Keratinocyte (primary cell): ENCODE data around the gene AZIN2. TPM values are rescaled to one million over a fixed set of nuclear protein-coding genes. Genes with fewer than 3 reads are reported as not detected.

Experiments
- DNase-seq: peaks from one replicate; pipeline ENCODE4 v3.0.0-alpha.2; 2011; ENCODE audit warnings: low read depth, missing footprints, low spot score
- FAIRE-seq: peaks from 2 replicates; lab custom pipeline; 2011; peaks lifted over from hg19 to GRCh38; lab: Jason Lieb, UNC
- H2AFZ ChIP-seq: 2 replicates; pipeline ENCODE4 v1.6.0; 2012; ENCODE audit warnings: low read length, control low read depth, inconsistent platforms; ENCODE audit not compliant: control insufficient read depth
- H3K27ac ChIP-seq: 2 replicates; pipeline ENCODE4 v1.5.1; 2011; ENCODE audit warnings: low read length; ENCODE audit not compliant: control insufficient read depth, insufficient read depth
- H3K27me3 ChIP-seq: 3 replicates; pipeline ENCODE4 v1.6.0; 2011; ENCODE audit warnings: low read length; ENCODE audit not compliant: control insufficient read depth, insufficient read depth; ENCODE audit errors: extremely low read depth
- H3K36me3 ChIP-seq, 2 experiments: 2 replicates in 1 of 2; 3 replicates in 1 of 2; pipeline ENCODE4 v1.5.1; 2011; ENCODE audit warnings: low read length in 2 of 2, mild to moderate bottlenecking in 1 of 2; ENCODE audit not compliant: control insufficient read depth in 2 of 2, insufficient read depth in 2 of 2; ENCODE audit errors: extremely low read depth in 1 of 2
- H3K4me1 ChIP-seq: 3 replicates; pipeline ENCODE4 v1.5.1; 2011; ENCODE audit warnings: low read length; ENCODE audit not compliant: control insufficient read depth, insufficient read depth; ENCODE audit errors: extremely low read depth
- H3K4me2 ChIP-seq: 3 replicates; pipeline ENCODE4 v1.6.0; 2011; ENCODE audit warnings: low read depth, low read length; ENCODE audit not compliant: control insufficient read depth, insufficient read depth; ENCODE audit errors: extremely low read depth
- H3K4me3 ChIP-seq, 3 experiments: fragments of 200-600 bp in 1 of 3; sonication (generic) in 1 of 3; 2 replicates in 2 of 3; 3 replicates in 1 of 3; pipeline ENCODE4 v1.5.1; 2011 to 2016; ENCODE audit warnings: low read length in 3 of 3, mild to moderate bottlenecking in 3 of 3, control low read depth in 2 of 3, inconsistent platforms in 1 of 3, low read depth in 1 of 3, mixed read lengths in 1 of 3, mixed run types in 1 of 3, moderate library complexity in 1 of 3; ENCODE audit not compliant: control insufficient read depth in 2 of 3, insufficient read depth in 2 of 3; ENCODE audit errors: extremely low read depth in 1 of 3
- H3K79me2 ChIP-seq: 2 replicates; pipeline ENCODE4 v1.6.0; 2012; ENCODE audit warnings: low read length; ENCODE audit not compliant: control insufficient read depth, insufficient read depth
- H3K9ac ChIP-seq: 3 replicates; pipeline ENCODE4 v1.6.0; 2011; ENCODE audit warnings: low read length; ENCODE audit not compliant: control insufficient read depth, insufficient read depth; ENCODE audit errors: extremely low read depth
- H3K9me1 ChIP-seq: 3 replicates; pipeline ENCODE4 v1.6.0; 2011; ENCODE audit warnings: low read length; ENCODE audit not compliant: control insufficient read depth, insufficient read depth; ENCODE audit errors: extremely low read depth
- H3K9me3 ChIP-seq: 2 replicates; pipeline ENCODE4 v1.5.1; 2012; ENCODE audit warnings: low read depth, low read length; ENCODE audit not compliant: control insufficient read depth
- H4K20me1 ChIP-seq: 3 replicates; pipeline ENCODE4 v1.6.0; 2011; ENCODE audit warnings: low read length; ENCODE audit not compliant: control insufficient read depth, insufficient read depth; ENCODE audit errors: extremely low read depth
- CTCF ChIP-seq, 3 experiments: IDR thresholded peaks in 1 of 3; conservative IDR thresholded peaks in 1 of 3; optimal IDR thresholded peaks in 1 of 3; 2 replicates in 2 of 3; 3 replicates in 1 of 3; pipeline versions ENCODE3 to v1.5.1; 2011; ENCODE audit warnings: low read length in 3 of 3, mild to moderate bottlenecking in 3 of 3, moderate library complexity in 2 of 3, control low read depth in 1 of 3, inconsistent platforms in 1 of 3; ENCODE audit not compliant: insufficient read depth in 2 of 3; ENCODE audit errors: extremely low read depth in 1 of 3
- EZH2 ChIP-seq: IDR thresholded peaks from one replicate; pipeline ENCODE4 v1.6.1; 2012; ENCODE audit warnings: inconsistent platforms, mild to moderate bottlenecking, low read length, moderate library complexity
- dilution Hi-C: fragments of 300-500 bp; cut with MboI; formaldehyde crosslinking; loops from one replicate; pipeline ENCODE4 v1.7.0; 2020; ENCODE audit warnings: low sequenced_read_pairs; ENCODE audit not compliant: extremely low pct_ligation_motif_present
- polyA plus RNA-seq, 5 experiments: library from polyadenylated mRNA; depleted of rRNA in 3 of 5; stranded (reverse) in 3 of 5; stranded (forward) in 1 of 5; unstranded in 1 of 5; fragments of >200 nt; gene quantifications; 1 replicate in 1 of 5; 2 replicates in 3 of 5; 3 replicates in 1 of 5; pipeline versions ENCODE4 v1.2.1 to v1.2.3, GENCODE V29; 2011 to 2012; ENCODE audit warnings: missing spikeins in 2 of 5, low read depth in 1 of 5, low replicate concordance in 1 of 5

AZIN2 gene
- polyA plus RNA-seq, 1 donor (not counting 4 experiments of a cell fraction or from before 2014, with no cell fraction given), result 6.7 TPM

- H3K9me1 ChIP-seq, result no peaks in the 10 kb centered on the region
- FAIRE-seq, result no peak
- H3K27ac ChIP-seq, result no peak overlapping the region
- dilution Hi-C loops, result no loop called here
- no peaks in the 10 kb centered on the region for H3K27me3 ChIP-seq
- H3K4me2 ChIP-seq, result no peak overlapping the region
- no peak for DNase-seq
- H3K9ac ChIP-seq, result no peak overlapping the region
- H3K36me3 ChIP-seq, result peaks cover 3 to 22% of the 10 kb centered on the region in 2 experiments
- no peak overlapping the region for H2AFZ ChIP-seq
- peaks cover 3% of the 10 kb centered on the region for H3K4me1 ChIP-seq
- H4K20me1 ChIP-seq, result no peaks in the 10 kb centered on the region
- TF ChIP-seq EZH2 (no peak), CTCF (optimal IDR thresholded peaks at IDR 0.05 in 1 of 3, IDR thresholded peaks at IDR 0.05 in 1 of 3, conservative IDR thresholded peaks at IDR 0.05 in 1 of 3; ENCODE audit: extremely low read depth in 1 of 3, insufficient read depth in 2 of 3, low read length in 3 of 3) (no peak)
- no peaks in the 10 kb centered on the region for H3K79me2 ChIP-seq
- H3K4me3 ChIP-seq, result no peak overlapping the region
- no peaks in the 10 kb centered on the region for H3K9me3 ChIP-seq
Observed at GRCh38 chr1:33162141-33162540, 81.2 kb downstream of the AZIN2 start.

GRCh38 chr1:33163621-33164519 is 82.9 kb downstream of the AZIN2 start:
- FAIRE-seq, result no peak
- dilution Hi-C loops, result no loop called here
- Histone ChIP-seq H3K36me3 (peaks cover 3 to 14% of the 10 kb centered on the region in 2 experiments), H3K9me1 (no peaks in the 10 kb centered on the region), H3K4me1 (peaks cover 10% of the 10 kb centered on the region), H3K4me3 (no peak overlapping the region), H4K20me1 (no peaks in the 10 kb centered on the region), H2AFZ (no peak overlapping the region), H3K9ac (no peak overlapping the region), H3K27me3 (no peaks in the 10 kb centered on the region), H3K79me2 (no peaks in the 10 kb centered on the region), H3K27ac (no peak overlapping the region), H3K9me3 (no peaks in the 10 kb centered on the region), H3K4me2 (no peak overlapping the region)
- no peak for TF ChIP-seq CTCF (optimal IDR thresholded peaks at IDR 0.05 in 1 of 3, IDR thresholded peaks at IDR 0.05 in 1 of 3, conservative IDR thresholded peaks at IDR 0.05 in 1 of 3; ENCODE audit: extremely low read depth in 1 of 3, insufficient read depth in 2 of 3, low read length in 3 of 3)
- TF ChIP-seq EZH2, result no peak
- no peak for DNase-seq
